BJ (cell line): Measurements from ENCODE around the gene HSD17B11. TPM values are rescaled to one million over a fixed set of nuclear protein-coding genes. Genes with fewer than 3 reads are reported as not detected.

ENCODE experiments used
- CTCF ChIA-PET: fragments of 350-600 bp; formaldehyde crosslinking; extraction: SDS; loops from one replicate; lab custom pipeline; 2021; ENCODE audit warnings: antibody characterized with exemption, inconsistent platforms; lab: Yijun Ruan, JAX
- POLR2A ChIA-PET: fragments of 300-600 bp; sonication (Branson Sonifier 250); formaldehyde crosslinking; extraction: SDS; loops from one replicate; lab custom pipeline; 2021; ENCODE audit warnings: antibody characterized with exemption; lab: Charles Lee
- DNase-seq: peaks from one replicate; pipeline ENCODE4 v3.0.0-alpha.2; 2011; ENCODE audit warnings: low read depth
- H3K27me3 ChIP-seq: 2 replicates; pipeline ENCODE4 v1.6.0; 2011; ENCODE audit warnings: low read length; ENCODE audit not compliant: control insufficient read depth, insufficient read depth
- H3K36me3 ChIP-seq: 2 replicates; pipeline ENCODE4 v1.5.1; 2011; ENCODE audit warnings: low read length; ENCODE audit not compliant: control insufficient read depth, insufficient read depth
- H3K4me3 ChIP-seq: 2 replicates; pipeline ENCODE4 v1.5.1; 2011; ENCODE audit warnings: low read depth, mild to moderate bottlenecking, control low read depth, low read length
- polyA minus RNA-seq: library from RNA; depleted of rRNA, polyadenylated mRNA; stranded (reverse); fragments of >200 nt; gene quantifications from 2 replicates; pipeline ENCODE4 v1.2.3, GENCODE V29; 2011; rRNA and poly(A)+ RNA removed
- polyA plus RNA-seq: library from polyadenylated mRNA; depleted of rRNA; stranded (reverse); fragments of >200 nt; gene quantifications from 2 replicates; pipeline ENCODE4 v1.2.3, GENCODE V29; 2011; rRNA removed
- TF ChIP-seq, protein P1 (sequence below): IDR thresholded peaks from 2 replicates; pipeline ENCODE4 v1.5.1; 2011; ENCODE audit warnings: low read depth, mild to moderate bottlenecking, control low read depth, inconsistent platforms, low read length, moderate library complexity; ENCODE audit not compliant: insufficient read depth

Gene HSD17B11, protein sequence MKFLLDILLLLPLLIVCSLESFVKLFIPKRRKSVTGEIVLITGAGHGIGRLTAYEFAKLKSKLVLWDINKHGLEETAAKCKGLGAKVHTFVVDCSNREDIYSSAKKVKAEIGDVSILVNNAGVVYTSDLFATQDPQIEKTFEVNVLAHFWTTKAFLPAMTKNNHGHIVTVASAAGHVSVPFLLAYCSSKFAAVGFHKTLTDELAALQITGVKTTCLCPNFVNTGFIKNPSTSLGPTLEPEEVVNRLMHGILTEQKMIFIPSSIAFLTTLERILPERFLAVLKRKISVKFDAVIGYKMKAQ
- polyA plus RNA-seq (11.2 and 30.8 TPM in 2 replicates), polyA minus RNA-seq (6.8 and 6.9 TPM in 2 replicates)

DNA sequence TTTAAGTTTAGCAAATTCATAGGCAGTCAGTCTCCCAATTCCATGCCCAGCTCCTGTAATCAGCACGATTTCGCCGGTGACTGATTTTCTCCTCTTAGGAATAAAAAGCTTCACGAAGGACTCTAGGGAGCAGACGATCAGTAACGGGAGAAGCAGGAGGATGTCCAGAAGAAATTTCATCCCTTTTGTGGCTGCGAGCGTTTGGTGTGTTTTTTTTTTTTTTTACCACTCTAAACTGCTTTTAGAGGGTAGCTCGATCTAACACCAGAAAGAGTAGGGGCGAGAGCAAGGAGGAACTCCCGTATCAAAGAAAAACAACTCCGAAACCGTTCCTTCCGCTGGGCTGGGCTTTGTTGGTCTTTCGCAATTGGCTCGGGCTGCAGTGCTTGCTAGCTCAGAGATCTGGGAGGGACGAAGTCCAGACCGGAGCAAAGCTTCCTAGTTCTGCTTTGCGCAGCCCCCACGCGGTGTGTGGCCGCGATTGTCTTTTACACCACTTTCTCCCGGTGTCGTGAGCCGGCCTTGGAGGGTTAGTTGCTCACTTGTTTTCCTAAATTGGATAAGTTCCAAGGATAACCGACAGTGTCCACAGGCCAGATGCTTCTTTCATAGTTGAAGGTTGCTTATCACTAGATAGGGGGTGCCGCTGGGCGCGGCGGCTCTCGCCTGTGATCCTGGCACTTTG lies at the start of gene HSD17B11:
Gene HSD17B11 (minus strand): TSS at position 298 of the 685 bp plus-strand sequence. CDS start 118 bp downstream, at position 180.
- no peaks in the 10 kb centered on the region for H3K27me3 ChIP-seq
- DNase-seq = peak; percentile 68
- peak within 1 kb of the TSS; percentile 43 for H3K4me3 ChIP-seq
- TF ChIP-seq, protein P1, sequence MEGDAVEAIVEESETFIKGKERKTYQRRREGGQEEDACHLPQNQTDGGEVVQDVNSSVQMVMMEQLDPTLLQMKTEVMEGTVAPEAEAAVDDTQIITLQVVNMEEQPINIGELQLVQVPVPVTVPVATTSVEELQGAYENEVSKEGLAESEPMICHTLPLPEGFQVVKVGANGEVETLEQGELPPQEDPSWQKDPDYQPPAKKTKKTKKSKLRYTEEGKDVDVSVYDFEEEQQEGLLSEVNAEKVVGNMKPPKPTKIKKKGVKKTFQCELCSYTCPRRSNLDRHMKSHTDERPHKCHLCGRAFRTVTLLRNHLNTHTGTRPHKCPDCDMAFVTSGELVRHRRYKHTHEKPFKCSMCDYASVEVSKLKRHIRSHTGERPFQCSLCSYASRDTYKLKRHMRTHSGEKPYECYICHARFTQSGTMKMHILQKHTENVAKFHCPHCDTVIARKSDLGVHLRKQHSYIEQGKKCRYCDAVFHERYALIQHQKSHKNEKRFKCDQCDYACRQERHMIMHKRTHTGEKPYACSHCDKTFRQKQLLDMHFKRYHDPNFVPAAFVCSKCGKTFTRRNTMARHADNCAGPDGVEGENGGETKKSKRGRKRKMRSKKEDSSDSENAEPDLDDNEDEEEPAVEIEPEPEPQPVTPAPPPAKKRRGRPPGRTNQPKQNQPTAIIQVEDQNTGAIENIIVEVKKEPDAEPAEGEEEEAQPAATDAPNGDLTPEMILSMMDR = peak; percentile 24; the same call in 1 of the 2 replicates
- POLR2A ChIA-PET = interaction anchor here (0.7 kb wide), 1 partner anchor 456 kb away, joined by 11 read pairs; the partner anchor contains the start of gene AFF1
- CTCF ChIA-PET = interaction anchor here (0.6 to 2.4 kb wide), 8 partner anchors 9 to 893 kb away, joined by 3 to 12 read pairs (median 3); no protein-coding TSS in a partner anchor
- no peaks in the 10 kb centered on the region for H3K36me3 ChIP-seq

DNA sequence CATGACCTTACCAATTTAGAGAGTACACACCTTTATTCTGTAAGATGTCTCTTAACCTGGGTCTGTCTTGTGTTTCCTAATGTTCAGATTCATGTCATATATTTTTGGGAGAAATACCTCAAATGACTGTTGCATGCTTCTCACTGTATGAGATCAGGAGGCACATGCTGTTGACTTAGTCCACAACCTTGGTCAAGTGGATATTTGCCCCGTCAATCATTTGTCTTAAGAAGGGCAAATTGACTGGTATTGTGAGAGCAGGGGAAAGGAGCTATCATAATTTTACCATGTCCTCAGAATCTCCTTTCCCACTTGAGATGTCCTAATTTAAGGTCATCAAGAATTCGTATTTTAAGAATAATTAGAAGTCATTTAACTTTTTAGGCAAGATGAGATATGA lies 42.4 kb upstream of the HSD17B11 start:
- ChIA-PET POLR2A (no interaction called here), CTCF (no interaction called here)
- TF ChIP-seq, protein P1 = no peak
- Histone ChIP-seq H3K4me3 (no peak overlapping the region), H3K36me3 (no peaks in the 10 kb centered on the region), H3K27me3 (no peaks in the 10 kb centered on the region)
- DNase-seq = no peak

DNA sequence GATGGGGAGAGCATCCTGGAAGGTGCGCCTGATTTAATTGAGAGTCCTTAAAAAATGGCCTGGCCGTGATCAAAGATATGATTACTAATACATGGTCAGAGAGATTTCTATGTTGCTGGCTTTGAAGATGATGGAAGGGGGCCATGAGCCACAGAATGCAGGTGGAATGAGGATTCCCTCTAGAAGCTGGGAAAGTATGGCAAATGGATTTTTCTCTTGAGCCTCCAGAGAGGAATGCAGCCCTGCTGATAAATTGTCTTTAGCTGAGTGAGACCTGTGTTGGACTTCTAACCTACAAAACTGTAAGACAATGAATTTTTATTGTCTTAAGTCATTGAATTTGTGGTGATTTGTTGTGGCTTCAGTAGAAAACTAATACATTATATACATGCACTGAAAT lies 39.0 kb upstream of the HSD17B11 start:
- no peak overlapping the region for H3K4me3 ChIP-seq
- TF ChIP-seq, protein P1 = no peak
- no peak for DNase-seq
- ChIA-PET POLR2A (no interaction called here), CTCF (no interaction called here)
- no peaks in the 10 kb centered on the region for H3K36me3 ChIP-seq
- no peaks in the 10 kb centered on the region for H3K27me3 ChIP-seq

DNA sequence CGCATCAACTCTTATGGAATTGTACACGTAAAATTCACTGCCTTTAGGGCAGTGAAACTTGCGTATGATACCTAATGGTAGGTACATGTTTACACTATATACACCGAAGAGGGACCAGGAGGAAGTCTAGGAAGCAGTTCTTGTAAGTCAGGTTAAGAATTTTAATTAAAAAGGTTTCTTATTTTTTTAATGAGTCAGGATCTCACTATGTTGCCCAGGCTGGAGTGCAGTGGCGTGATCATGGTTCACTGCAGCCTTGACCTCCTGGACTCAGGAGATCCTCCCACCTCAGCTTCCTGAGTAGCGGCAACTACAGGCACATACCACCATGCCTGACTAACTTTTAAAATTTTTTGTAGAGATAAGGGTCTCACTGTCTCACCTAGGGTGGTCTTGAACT lies 38.0 kb upstream of the HSD17B11 start:
- POLR2A ChIA-PET = no interaction called here
- CTCF ChIA-PET = no interaction called here

DNA sequence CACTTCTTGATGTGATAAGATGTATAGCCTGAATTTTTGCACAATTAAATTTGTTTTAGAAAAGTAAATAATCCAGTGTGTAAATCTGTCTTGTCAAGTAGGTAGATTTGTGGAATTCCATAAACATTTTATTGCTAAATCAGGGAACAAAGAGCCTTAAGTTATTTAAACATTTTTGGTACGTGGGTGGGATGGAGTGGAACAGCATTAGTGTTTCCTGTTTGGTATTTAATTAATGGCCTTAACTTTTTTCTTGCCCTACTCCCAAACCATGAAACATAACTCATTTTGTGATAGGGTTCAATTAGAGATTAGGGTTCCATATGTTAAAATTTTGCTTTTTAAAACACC lies 36.5 kb upstream of the HSD17B11 start:
- ChIA-PET POLR2A (no interaction called here), CTCF (no interaction called here)
- H3K4me3 ChIP-seq = no peak overlapping the region
- TF ChIP-seq, protein P1 = no peak
- no peaks in the 10 kb centered on the region for H3K27me3 ChIP-seq
- no peak for DNase-seq
- H3K36me3 ChIP-seq = no peaks in the 10 kb centered on the region

More for the DNA sequence above, 38.0 kb upstream of the HSD17B11 start:
- H3K27me3 ChIP-seq = no peaks in the 10 kb centered on the region
- H3K36me3 ChIP-seq = no peaks in the 10 kb centered on the region
- TF ChIP-seq, protein P1 = no peak
- H3K4me3 ChIP-seq = no peak overlapping the region
- no peak for DNase-seq
